GM21526 (cell line): ENCODE data around the gene XXYLT1.
"Not testable (repeated sequence)": the region's sequence is repeated elsewhere in the genome, so short reads cannot be mapped to it uniquely, and the experiment has no call there.

Experiments
- ATAC-seq: cut with Tn5 transposase; IDR thresholded peaks from one replicate; pipeline ENCODE4 v1.9.1; 2021; ENCODE audit warnings: moderate library complexity; ENCODE audit not compliant: unreplicated experiment, low FRiP score

XXYLT1 gene

DNA sequence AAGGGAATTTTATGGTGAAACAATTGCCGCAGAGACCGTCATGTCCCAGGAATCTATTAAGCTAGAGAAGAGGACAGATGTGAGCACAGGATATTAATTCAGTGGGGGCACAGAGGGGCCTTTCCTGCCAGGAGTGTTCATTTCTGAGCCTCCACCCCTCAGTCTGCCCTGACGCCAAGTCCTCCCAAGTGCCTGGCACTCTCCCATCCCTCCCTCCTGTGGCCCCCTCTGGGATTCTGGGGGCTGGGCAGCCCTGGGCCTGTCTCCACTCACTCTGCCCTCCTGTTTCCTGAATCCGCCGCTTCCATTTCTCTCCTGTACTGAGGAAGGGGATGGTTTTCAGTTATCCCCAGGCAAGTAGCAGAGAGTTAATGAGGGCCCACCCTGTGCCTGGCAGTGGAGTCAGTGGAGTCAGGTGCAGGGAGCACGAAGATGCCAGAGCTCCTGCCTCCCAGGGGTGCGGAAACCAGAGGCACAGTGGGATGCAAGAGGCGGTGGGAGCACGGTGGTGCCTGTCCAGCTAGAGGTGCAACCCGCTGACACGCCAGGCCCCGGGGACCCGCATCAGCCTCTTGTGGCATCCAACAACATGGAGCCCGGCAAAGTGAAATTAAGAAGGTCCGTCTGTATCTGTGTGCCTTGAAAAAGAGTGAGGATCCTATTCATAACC is 212.5 kb downstream of the XXYLT1 start:
- ATAC-seq = no peak

DNA sequence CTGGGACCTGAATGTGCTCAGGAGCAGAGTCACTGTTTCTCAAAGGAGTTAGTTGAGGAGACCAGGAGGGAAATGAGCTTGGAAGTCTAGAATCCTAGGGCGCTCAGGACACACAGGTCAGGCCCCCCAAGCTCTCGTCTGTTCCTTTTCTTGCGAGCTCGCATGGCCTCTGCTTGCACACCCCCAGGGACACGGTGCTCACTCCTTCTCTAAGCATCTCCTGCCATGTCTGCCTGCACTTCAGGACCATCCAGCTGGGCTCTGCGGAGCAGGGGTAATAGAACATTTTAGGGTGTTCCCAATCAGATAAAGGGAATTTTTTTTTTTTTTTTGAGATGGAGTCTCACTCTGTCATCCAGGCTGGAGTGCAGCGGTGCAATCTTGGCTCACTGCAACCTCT is 213.2 kb downstream of the XXYLT1 start:
- ATAC-seq = no peak

DNA sequence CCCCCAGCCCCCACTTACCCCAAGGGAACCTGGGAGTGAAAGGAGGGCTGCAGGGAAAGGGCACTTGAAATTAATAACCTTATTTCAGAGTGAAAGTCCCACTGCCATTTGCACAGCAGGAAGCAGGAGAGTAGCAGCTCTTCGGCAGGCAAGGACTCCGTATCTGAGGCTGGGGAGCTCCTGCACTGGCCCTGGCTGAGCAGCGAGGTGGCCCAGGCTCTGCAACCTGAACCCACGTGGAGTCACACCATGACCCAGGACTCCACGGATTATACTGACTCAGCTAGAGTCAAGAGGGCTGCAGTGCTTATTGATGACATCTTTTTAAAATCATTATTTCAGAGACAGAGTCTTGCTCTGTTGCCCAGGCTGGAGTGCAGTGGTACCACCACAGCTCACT is 214.5 kb downstream of the XXYLT1 start:
- ATAC-seq = no peak

- no peak for ATAC-seq
These were observed 216.6 kb downstream of the XXYLT1 start for GRCh38 chr3:195054311-195054710.

- ATAC-seq = no peak
These were observed 218.0 kb downstream of the XXYLT1 start for GRCh38 chr3:195052939-195053338.

GRCh38 chr3:195050296-195050695 is 220.7 kb downstream of the XXYLT1 start:
- not testable (repeated sequence) for ATAC-seq

GRCh38 chr3:195048059-195048905 is 222.7 kb downstream of the XXYLT1 start:
- no peak for ATAC-seq

DNA sequence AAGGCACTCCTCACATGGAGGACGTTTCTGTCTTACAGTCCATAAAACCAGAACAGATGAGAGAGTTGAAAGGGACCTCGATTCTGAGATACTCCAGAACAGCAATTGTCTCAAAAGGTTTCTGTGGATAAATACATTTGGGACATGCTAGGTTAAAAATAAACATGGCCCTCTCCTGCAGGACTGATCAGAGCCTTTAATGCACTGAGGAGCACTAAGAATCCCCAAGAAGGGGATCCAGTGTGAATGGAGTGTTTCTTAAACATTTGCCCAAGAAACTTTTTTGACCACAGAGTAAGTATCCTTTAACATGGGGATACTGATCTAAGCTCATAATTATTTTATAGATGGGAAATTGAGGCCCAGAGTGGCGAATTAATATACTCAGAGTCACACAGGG is 223.4 kb downstream of the XXYLT1 start:
- ATAC-seq = no peak

- no peak for ATAC-seq
These were observed 224.5 kb downstream of the XXYLT1 start for GRCh38 chr3:195046441-195046840.

- no peak for ATAC-seq
These were observed 225.3 kb downstream of the XXYLT1 start for GRCh38 chr3:195045481-195046210.

GRCh38 chr3:195044411-195044810 is 226.5 kb downstream of the XXYLT1 start:
- ATAC-seq = no peak

DNA sequence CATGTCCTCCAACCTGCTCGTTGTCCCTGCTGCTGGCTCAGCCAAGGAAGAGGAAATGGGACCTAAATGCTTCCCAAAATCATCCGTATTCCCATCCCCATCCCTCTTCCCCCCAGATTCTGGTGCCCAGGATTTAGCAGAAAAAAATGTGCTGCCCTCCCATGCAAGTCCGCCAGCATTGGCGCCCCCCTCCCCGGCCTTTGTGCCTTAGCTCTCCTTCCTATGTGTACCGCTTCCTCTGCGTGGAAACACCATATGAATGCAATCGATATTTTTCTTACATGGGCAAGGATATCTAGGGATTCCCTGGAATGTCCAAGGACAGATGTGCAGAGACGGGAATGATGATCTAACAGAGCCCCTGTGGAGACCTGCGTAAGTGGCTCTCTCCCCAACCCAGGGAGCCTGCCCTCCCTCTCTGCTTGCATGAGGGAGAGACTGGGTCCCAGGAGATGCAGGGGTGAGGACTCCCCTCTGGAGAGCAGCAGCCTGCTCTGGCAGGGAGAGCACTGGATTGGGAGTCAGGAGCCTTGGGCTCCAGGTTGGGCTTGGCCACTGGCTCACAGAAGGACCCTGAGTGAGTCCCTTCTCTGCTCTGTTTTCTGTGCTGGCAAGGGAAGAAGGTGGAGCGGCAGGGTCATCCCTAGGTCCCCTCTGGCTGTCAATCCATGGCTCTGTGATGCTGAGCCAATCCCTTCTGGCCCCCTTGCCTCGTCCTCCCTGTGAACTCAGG is 227.2 kb downstream of the XXYLT1 start:
- ATAC-seq = no peak

- no peak for ATAC-seq
These were observed 228.0 kb downstream of the XXYLT1 start for GRCh38 chr3:195042743-195043606.

DNA sequence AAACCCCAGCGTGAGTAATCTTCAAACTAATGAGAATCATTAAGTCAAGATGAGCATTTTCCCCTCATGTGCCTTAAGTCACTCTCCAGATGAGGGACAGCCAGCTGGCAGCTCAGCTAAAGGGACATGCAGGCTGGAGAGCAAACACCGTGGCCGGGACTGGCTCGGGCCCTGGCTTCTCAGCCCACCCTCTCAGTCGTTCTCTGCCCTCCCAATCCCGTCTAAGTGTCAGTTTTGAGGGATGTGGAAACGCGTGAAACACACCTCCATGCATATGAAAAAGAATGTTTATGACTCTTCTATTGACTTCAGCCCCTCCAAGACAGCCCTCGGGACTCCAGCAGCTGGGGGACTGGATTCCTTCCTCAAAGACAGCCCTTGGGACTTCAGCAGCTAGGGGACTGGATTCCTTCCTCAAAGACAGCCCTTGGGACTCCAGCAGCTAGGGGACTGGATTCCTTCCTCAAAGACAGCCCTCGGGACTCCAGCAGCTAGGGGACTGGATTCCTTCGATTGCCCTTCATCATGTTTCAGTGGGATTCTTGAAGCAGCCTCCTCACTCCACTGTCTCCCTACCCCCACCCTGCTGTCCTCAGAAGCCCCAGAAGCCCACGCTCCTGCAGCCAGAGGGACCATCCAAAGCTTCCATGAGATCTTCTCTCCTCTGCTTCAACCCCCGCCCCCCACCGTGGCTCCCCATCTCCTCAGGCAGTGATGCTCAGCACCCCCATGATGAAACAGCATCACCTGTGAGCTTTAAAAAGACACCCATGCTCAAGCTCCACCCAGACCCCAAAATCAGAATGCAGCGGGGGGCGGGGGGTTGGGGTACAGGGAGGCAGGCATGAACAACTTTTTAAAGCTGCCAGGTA is 228.9 kb downstream of the XXYLT1 start:
- no peak for ATAC-seq

- no peak for ATAC-seq
These were observed 230.0 kb downstream of the XXYLT1 start for GRCh38 chr3:195040773-195041520.

GRCh38 chr3:195040094-195040493 is 230.9 kb downstream of the XXYLT1 start:
- no peak for ATAC-seq

DNA sequence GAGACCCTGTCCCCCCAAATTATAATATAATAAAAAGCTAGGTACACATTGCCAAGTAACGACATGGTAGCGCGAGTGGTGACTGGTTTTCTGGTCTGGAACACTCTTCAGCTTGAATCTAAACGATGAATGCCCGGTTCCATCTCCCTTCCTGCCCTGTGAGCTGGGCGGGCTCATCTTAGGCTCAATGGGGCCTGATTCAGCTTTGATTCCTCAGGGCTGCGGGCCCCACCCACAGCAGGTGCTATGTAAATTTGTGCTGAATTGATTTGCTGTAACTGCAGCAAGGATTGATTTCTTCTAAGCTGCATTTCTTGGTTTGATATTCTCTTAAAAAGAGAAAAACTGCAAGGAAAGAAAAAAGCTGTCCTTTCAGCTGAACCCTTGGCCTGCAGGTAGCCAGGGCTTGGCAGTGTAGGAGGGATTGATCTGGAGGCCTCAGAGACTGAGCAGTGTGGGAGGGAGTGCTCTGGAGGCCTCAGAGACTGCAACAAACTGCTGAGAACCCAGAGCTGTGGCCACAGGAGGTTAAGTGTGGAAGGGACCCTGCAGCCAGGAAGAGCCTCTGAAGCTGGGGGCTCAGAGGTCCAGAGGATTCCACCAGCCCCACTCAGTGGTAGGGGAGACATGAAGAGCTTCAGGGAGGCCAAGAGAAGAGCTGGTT is 231.6 kb downstream of the XXYLT1 start:
- ATAC-seq = no peak

DNA sequence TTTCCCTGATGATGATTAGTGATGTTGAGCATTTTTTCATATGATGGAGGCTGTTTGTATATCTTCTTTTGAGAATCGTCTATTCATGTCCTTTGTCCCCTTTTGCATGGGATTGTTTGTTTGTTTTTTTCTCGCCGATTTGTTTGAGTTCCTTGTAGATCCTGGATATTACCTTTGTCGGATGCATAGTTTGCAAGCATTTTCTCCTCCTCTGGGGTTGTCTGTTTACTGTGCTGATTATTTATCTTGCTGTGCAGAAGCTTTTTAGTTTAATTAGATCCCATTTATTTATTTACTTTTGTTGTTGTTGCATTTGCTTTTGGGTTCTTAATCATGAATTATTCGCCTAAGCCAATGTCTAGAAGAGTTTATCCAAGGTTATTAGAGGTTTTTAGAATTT is 232.8 kb downstream of the XXYLT1 start:
- ATAC-seq = no peak
